H1 (cell line): ENCODE results near the gene HAS3. TPM values are rescaled to one million over a fixed set of nuclear protein-coding genes. Genes with fewer than 3 reads are reported as not detected.

Experiments used
- RAD21 ChIP-seq, 2 experiments: IDR thresholded peaks in 1 of 2; conservative IDR thresholded peaks in 1 of 2; 2 replicates each; pipeline ENCODE4 v1.6.1; 2011; ENCODE audit warnings: low read depth in 2 of 2, low read length in 2 of 2, improper control_type of control experiment in 1 of 2, inconsistent platforms in 1 of 2, mild to moderate bottlenecking in 1 of 2, moderate library complexity in 1 of 2
- polyA plus RNA-seq, 7 experiments: library from polyadenylated mRNA; depleted of rRNA in 3 of 7; stranded (reverse) in 5 of 7; unstranded in 2 of 7; fragments of >200 nt in 5 of 7; fragments of 200-250 nt in 2 of 7; gene quantifications; 1 replicate in 5 of 7; 2 replicates in 1 of 7; 4 replicates in 1 of 7; pipeline versions ENCODE4 v1.2.1 to v1.2.3, GENCODE V29; 2011 to 2013; ENCODE audit warnings: missing spikeins in 2 of 7, mixed read lengths in 2 of 7
- total RNA-seq: library from RNA; stranded (reverse); fragmentation: NEBNext Ultra II Directional; extraction: Animal tissue kit (Norgen Biotek cat#: 25700); gene quantifications from 2 replicates; pipeline ENCODE4 v1.2.1, GENCODE V29; 2021

The HAS3 gene
- total and polyA plus RNA-seq, 2 of the 8 experiments (the other 6 are each of a cell fraction or from before 2014, with no cell fraction given): 32.1 to 69.6 TPM

DNA sequence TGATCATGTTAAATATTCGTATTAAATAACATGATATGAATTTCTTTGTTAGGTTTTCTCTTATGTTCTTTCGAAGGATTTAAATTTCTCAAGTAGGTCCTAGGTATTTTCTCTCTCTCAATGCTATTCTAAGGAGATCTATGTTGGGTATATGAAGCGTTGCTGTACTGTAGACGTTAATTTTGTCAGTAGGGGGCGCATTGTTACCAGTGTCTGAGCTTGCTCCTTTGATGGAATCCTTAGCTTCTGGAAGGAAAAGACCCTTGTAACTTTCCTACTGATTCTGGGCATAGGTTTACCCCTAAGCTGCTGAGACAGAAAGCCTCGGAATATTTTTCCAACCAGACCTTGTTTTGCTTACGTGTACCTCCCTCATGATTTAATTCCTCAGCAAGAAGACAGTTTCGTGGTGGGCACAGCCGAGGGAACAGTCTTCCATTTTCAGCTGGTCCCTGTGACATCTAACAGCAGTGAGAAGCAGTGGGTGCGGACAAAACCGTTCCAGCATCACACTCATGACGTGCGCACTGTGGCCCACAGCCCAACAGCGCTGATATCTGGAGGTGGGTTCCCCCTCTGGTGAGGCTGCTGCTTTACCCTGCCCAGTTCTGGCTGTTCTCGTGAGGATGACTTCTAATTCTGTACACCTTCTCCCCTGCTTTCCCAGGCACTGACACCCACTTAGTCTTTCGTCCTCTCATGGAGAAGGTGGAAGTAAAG is 44.9 kb downstream of the HAS3 start (continued):
- peak; percentile 75 to 81 for TF ChIP-seq RAD21 (IDR thresholded peaks at IDR 0.05 in 1 of 2, conservative IDR thresholded peaks at IDR 0.05 in 1 of 2; ENCODE audit: low read depth in 2 of 2, low read length in 2 of 2)
